ENCODE measurements around the gene ELMOD3. TPM values are rescaled to one million over a fixed set of nuclear protein-coding genes. Genes with fewer than 3 reads are reported as not detected.

The ELMOD3 gene
- total RNA-seq, 1 donor from 2014 or later, result 21.5 TPM

GRCh38 chr2:85383850-85384249 is 29.3 kb downstream of the ELMOD3 start:
- Mint-ChIP-seq H3K4me3 (no peak overlapping the region), H3K27ac (peak overlapping the region; percentile 12), H3K9me3 (peaks cover 9% of the 10 kb centered on the region), H3K27me3 (ENCODE audit: insufficient read depth, low read depth) (peaks cover 2% of the 10 kb centered on the region), H3K4me1 (peaks cover 12% of the 10 kb centered on the region), H3K36me3 (peaks cover 48% of the 10 kb centered on the region)
- no peak for TF ChIP-seq EZH2phosphoT487 (IDR thresholded peaks at IDR 0.05)
- no peak for TF ChIP-seq EZH2 (IDR thresholded peaks at IDR 0.05)
- TF ChIP-seq, protein P1, sequence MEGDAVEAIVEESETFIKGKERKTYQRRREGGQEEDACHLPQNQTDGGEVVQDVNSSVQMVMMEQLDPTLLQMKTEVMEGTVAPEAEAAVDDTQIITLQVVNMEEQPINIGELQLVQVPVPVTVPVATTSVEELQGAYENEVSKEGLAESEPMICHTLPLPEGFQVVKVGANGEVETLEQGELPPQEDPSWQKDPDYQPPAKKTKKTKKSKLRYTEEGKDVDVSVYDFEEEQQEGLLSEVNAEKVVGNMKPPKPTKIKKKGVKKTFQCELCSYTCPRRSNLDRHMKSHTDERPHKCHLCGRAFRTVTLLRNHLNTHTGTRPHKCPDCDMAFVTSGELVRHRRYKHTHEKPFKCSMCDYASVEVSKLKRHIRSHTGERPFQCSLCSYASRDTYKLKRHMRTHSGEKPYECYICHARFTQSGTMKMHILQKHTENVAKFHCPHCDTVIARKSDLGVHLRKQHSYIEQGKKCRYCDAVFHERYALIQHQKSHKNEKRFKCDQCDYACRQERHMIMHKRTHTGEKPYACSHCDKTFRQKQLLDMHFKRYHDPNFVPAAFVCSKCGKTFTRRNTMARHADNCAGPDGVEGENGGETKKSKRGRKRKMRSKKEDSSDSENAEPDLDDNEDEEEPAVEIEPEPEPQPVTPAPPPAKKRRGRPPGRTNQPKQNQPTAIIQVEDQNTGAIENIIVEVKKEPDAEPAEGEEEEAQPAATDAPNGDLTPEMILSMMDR (IDR thresholded peaks at IDR 0.05), result no peak
- H3K27ac ChIP-seq, result no peak overlapping the region
- H3K9ac ChIP-seq, result no peak overlapping the region
- H3K4me3 ChIP-seq, result no peak overlapping the region
- H3K4me2 ChIP-seq, result no peak overlapping the region
- H3K27me3 ChIP-seq, result no peaks in the 10 kb centered on the region
- no peak overlapping the region for H2AFZ ChIP-seq (replicated peaks)
- peaks cover 16% of the 10 kb centered on the region for H3K9me3 ChIP-seq (ENCODE audit: low read depth)
- no peak for DNase-seq (ENCODE audit: low spot score)
- peaks cover 6% of the 10 kb centered on the region for H3F3A ChIP-seq (ENCODE audit: low read depth)
- peaks cover 17% of the 10 kb centered on the region for H3K36me3 ChIP-seq
- H4K20me1 ChIP-seq (ENCODE audit: low read depth), result no peaks in the 10 kb centered on the region
- H3K79me2 ChIP-seq (ENCODE audit: low read depth), result no peaks in the 10 kb centered on the region
- H3K4me1 ChIP-seq, result peaks cover 7% of the 10 kb centered on the region

DNA sequence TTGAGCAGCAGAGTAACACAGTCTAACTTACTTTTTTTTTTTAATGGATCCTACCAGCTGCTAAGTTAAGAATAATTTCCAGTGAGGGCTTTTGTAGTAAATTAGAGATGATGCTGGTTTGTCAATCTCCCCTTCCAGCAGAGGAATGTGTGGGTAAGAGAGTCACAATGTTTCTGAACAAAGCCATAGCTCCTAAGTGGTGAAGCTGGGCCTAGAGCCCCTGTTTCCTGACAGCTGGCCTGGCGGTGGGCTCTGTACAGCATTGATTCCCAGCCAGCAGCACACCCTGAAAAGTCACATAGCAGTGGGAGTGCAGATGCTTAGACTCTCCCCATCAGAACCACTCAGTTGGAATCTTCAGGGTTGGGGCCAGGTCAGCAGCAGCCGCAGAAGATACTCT is 31.2 kb downstream of the ELMOD3 start:
- no peak overlapping the region for H3K9ac ChIP-seq
- no peak for DNase-seq (ENCODE audit: low spot score)
- peaks cover 2% of the 10 kb centered on the region for H3K9me3 Mint-ChIP-seq
- H3K4me3 ChIP-seq, result no peak overlapping the region
- peaks cover 6% of the 10 kb centered on the region for H3K36me3 ChIP-seq
- no peaks in the 10 kb centered on the region for H3K79me2 ChIP-seq (ENCODE audit: low read depth)
- peaks cover 5% of the 10 kb centered on the region for H3K9me3 ChIP-seq (ENCODE audit: low read depth)
- H3K4me1 Mint-ChIP-seq, result peaks cover 19% of the 10 kb centered on the region
- H2AFZ ChIP-seq (replicated peaks), result no peak overlapping the region
- no peak overlapping the region for H3K27ac ChIP-seq
- no peaks in the 10 kb centered on the region for H4K20me1 ChIP-seq (ENCODE audit: low read depth)
- peaks cover 12% of the 10 kb centered on the region for H3K4me1 ChIP-seq
- TF ChIP-seq EZH2 (IDR thresholded peaks at IDR 0.05) (no peak), EZH2phosphoT487 (IDR thresholded peaks at IDR 0.05) (no peak)
- TF ChIP-seq, protein P1 (IDR thresholded peaks at IDR 0.05), result no peak
- H3K27me3 ChIP-seq, result no peaks in the 10 kb centered on the region
- H3F3A ChIP-seq (ENCODE audit: low read depth), result peaks cover 10% of the 10 kb centered on the region
- H3K4me3 Mint-ChIP-seq, result no peak overlapping the region
- peaks cover 4% of the 10 kb centered on the region for H3K27me3 Mint-ChIP-seq (ENCODE audit: insufficient read depth, low read depth)
- H3K27ac Mint-ChIP-seq, result no peak overlapping the region
- H3K4me2 ChIP-seq, result peak overlapping the region; percentile 22
- H3K36me3 Mint-ChIP-seq, result peaks cover 39% of the 10 kb centered on the region

- H4K20me1 ChIP-seq (ENCODE audit: low read depth), result no peaks in the 10 kb centered on the region
- no peak overlapping the region for H3K27ac ChIP-seq
- no peak for DNase-seq (ENCODE audit: low spot score)
- peaks cover 30% of the 10 kb centered on the region for H3K36me3 Mint-ChIP-seq
- no peak overlapping the region for H3K4me3 ChIP-seq
- no peak overlapping the region for H3K9ac ChIP-seq
- H3K79me2 ChIP-seq (ENCODE audit: low read depth), result no peaks in the 10 kb centered on the region
- no peaks in the 10 kb centered on the region for H3K9me3 Mint-ChIP-seq
- H3K9me3 ChIP-seq (ENCODE audit: low read depth), result no peaks in the 10 kb centered on the region
- no peak overlapping the region for H3K4me2 ChIP-seq
- H2AFZ ChIP-seq (replicated peaks), result no peak overlapping the region
- peaks cover 2% of the 10 kb centered on the region for H3K27me3 Mint-ChIP-seq (ENCODE audit: insufficient read depth, low read depth)
- TF ChIP-seq EZH2 (IDR thresholded peaks at IDR 0.05), result no peak
- peaks cover 19% of the 10 kb centered on the region for H3K4me1 Mint-ChIP-seq
- H3K4me3 Mint-ChIP-seq, result no peak overlapping the region
- no peaks in the 10 kb centered on the region for H3K27me3 ChIP-seq
- no peak overlapping the region for H3K27ac Mint-ChIP-seq
- peaks cover 10% of the 10 kb centered on the region for H3F3A ChIP-seq (ENCODE audit: low read depth)
- H3K4me1 ChIP-seq, result peaks cover 12% of the 10 kb centered on the region
- no peaks in the 10 kb centered on the region for H3K36me3 ChIP-seq
Measured at GRCh38 chr2:85387754-85388153, 33.2 kb downstream of the ELMOD3 start.

DNA sequence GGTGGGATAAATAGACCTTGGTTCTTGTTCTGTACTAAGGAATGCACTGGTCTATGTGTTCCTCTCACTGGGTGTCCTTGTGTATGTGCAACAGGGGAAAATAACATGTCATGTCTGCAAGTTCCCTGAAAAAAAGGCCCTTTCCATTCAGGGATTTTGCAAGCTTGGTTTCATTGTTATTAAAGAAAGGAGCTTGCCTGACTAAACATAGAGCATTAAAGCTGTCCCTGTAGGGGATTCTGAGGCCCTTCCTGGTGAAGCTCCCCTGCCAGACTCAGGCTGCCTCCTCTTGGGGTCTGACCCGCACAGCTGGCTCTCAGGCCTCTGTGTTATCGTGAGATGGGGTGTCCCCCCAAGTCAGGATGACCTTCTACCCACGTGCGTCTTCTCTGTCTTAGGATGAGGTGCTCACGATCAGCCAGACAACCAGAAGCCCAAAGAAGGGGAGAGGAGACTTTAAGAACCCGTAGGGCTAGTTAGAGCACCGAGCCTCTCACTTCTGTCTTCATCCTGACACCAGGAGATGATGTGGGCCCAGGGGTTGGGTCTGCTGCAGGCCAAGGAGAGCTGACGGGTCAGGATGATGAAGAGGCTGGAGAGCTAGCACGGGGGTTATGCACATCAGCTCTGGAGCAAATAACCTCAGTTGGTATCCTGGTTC is 34.4 kb downstream of the ELMOD3 start:
- peaks cover 19% of the 10 kb centered on the region for H3K4me1 Mint-ChIP-seq
- no peaks in the 10 kb centered on the region for H4K20me1 ChIP-seq (ENCODE audit: low read depth)
- no peaks in the 10 kb centered on the region for H3K9me3 ChIP-seq (ENCODE audit: low read depth)
- no peaks in the 10 kb centered on the region for H3K9me3 Mint-ChIP-seq
- H3K27me3 ChIP-seq, result no peaks in the 10 kb centered on the region
- H3K4me2 ChIP-seq, result peak overlapping the region; percentile 38
- H3K9ac ChIP-seq, result no peak overlapping the region
- H3K4me3 Mint-ChIP-seq, result no peak overlapping the region
- H3K36me3 ChIP-seq, result no peaks in the 10 kb centered on the region
- H2AFZ ChIP-seq (replicated peaks), result no peak overlapping the region
- H3K27ac Mint-ChIP-seq, result peak overlapping the region; percentile 68
- DNase-seq (ENCODE audit: low spot score), result peak; percentile 45
- no peak overlapping the region for H3K4me3 ChIP-seq
- H3K27me3 Mint-ChIP-seq (ENCODE audit: insufficient read depth, low read depth), result peaks cover 2% of the 10 kb centered on the region
- H3K4me1 ChIP-seq, result peaks cover 12% of the 10 kb centered on the region
- H3K36me3 Mint-ChIP-seq, result peaks cover 25% of the 10 kb centered on the region
- TF ChIP-seq EZH2 (IDR thresholded peaks at IDR 0.05), result no peak
- TF ChIP-seq, protein P1 (IDR thresholded peaks at IDR 0.05), result no peak
- TF ChIP-seq EZH2phosphoT487 (IDR thresholded peaks at IDR 0.05), result no peak
- H3F3A ChIP-seq (ENCODE audit: low read depth), result peaks cover 10% of the 10 kb centered on the region
- H3K79me2 ChIP-seq (ENCODE audit: low read depth), result no peaks in the 10 kb centered on the region
- peak overlapping the region; percentile 58 for H3K27ac ChIP-seq
